K562 treated with DMSO at 1 percent for 24 hours (cell line): ENCODE data around the gene KANK4. TPM values are rescaled to one million over a fixed set of nuclear protein-coding genes. Genes with fewer than 3 reads are reported as not detected.

Source experiments
- total RNA-seq: library from RNA; unstranded; fragments of 300-600 nt; gene quantifications from 2 replicates; pipeline ENCODE4 v1.2.3, GENCODE V29; 2022; ENCODE audit warnings: low read depth; ENCODE audit not compliant: insufficient read depth

The KANK4 gene
- total RNA-seq = not detected in 2 replicates

GRCh38 chr1:62318756-62319544 is at the start of gene KANK4:
KANK4 (minus strand) TSS chr1:62319434; CDS start chr1:62281564, 37,870 bp downstream.

GRCh38 chr1:62194651-62195544 is 124.3 kb downstream of the KANK4 start, which contains the start of gene L1TD1:
L1TD1 (plus strand) TSS chr1:62194849; CDS start chr1:62206629, 11,780 bp downstream.

Other genes starting within 250 kb of the KANK4 start
- gene L1TD1, start 124.6 kb downstream of the KANK4 start, total RNA-seq = not detected in 2 replicates
- 25.2 and 28.7 TPM in 2 replicates for gene USP1, start 117.6 kb upstream of the KANK4 start, total RNA-seq